HepG2 (cell line): ENCODE data around the gene GLE1. TPM values are rescaled to one million over a fixed set of nuclear protein-coding genes. Genes with fewer than 3 reads are reported as not detected.

ENCODE experiments used
- ATAC-seq: fragments of 200-7000 bp; cut with Tn5 transposase; 3 replicates; pipeline ENCODE4 v1.9.1; 2020; ENCODE audit warnings: mild to moderate bottlenecking, moderate library complexity
- BruUV-seq: library from RNA; stranded (reverse); fragments of 400-500 nt; replicated peaks from 2 replicates; lab custom pipeline; 2021; lab: Mats Ljungman, UMichigan
- CTCF ChIA-PET: fragments of 300-600 bp; formaldehyde crosslinking; extraction: SDS; loops from one replicate; lab custom pipeline; 2021; ENCODE audit warnings: low total read pairs, inconsistent platforms, low intra/inter-chr PET ratio; lab: Yijun Ruan, JAX
- POLR2A ChIA-PET: fragments of 350-600 bp; sonication (Branson Sonifier 250); formaldehyde crosslinking; loops from one replicate; lab custom pipeline; 2020; ENCODE audit warnings: antibody characterized with exemption, inconsistent platforms; lab: Yijun Ruan, JAX
- DNase-seq: peaks from one replicate; pipeline ENCODE4 v3.0.0-alpha.2; 2015; ENCODE audit warnings: low spot score
- FAIRE-seq: peaks from 3 replicates; lab custom pipeline; 2011; peaks lifted over from hg19 to GRCh38; lab: Jason Lieb, UNC
- H2AFZ ChIP-seq: one replicate; pipeline ENCODE4 v1.6.1; 2011; ENCODE audit warnings: low read length, inconsistent platforms
- H3K27ac ChIP-seq: fragments of 300-600 bp; 3 replicates; pipeline ENCODE4 v1.8.0; 2011; ENCODE audit warnings: mixed run types, mild to moderate bottlenecking, mixed read lengths, low read length, inconsistent platforms; ENCODE audit not compliant: insufficient read depth; ENCODE audit errors: extremely low read length
- H3K27me3 ChIP-seq, 2 experiments: fragments of 200-600 bp in 1 of 2; 2 replicates in 1 of 2; 3 replicates in 1 of 2; pipeline versions ENCODE4 v1.6.0 to v1.8.0; 2011; ENCODE audit warnings: low read length in 2 of 2, mild to moderate bottlenecking in 2 of 2, moderate library complexity in 2 of 2, inconsistent platforms in 1 of 2; ENCODE audit not compliant: insufficient read depth in 2 of 2, control insufficient read depth in 1 of 2
- H3K36me3 ChIP-seq, 2 experiments: fragments of 200-600 bp in 1 of 2; replicated peaks in 1 of 2; 2 replicates in 1 of 2; 3 replicates in 1 of 2; pipeline versions ENCODE4 v1.5.1 to v1.8.0; 2011; ENCODE audit warnings: low read length in 2 of 2, inconsistent platforms in 1 of 2; ENCODE audit not compliant: insufficient read depth in 2 of 2, control insufficient read depth in 1 of 2
- H3K4me1 ChIP-seq: 2 replicates; pipeline ENCODE4 v1.5.1; 2012; ENCODE audit warnings: low read length, inconsistent platforms; ENCODE audit not compliant: insufficient read depth
- H3K4me2 ChIP-seq: 2 replicates; pipeline ENCODE4 v1.6.0; 2011; ENCODE audit warnings: low read depth, low read length, inconsistent platforms
- H3K4me3 ChIP-seq, 3 experiments: fragments of 200-600 bp in 1 of 3; sonication (generic), shearing (Covaris generic) in 1 of 3; replicated peaks in 1 of 3; 2 replicates each; pipeline ENCODE4 v1.5.1; 2011 to 2016; ENCODE audit warnings: low read length in 3 of 3, inconsistent platforms in 2 of 3, low read depth in 2 of 3, mild to moderate bottlenecking in 2 of 3, control low read depth in 1 of 3, mixed read lengths in 1 of 3; ENCODE audit not compliant: insufficient read depth in 1 of 3
- H3K79me2 ChIP-seq: one replicate; pipeline ENCODE4 v1.6.1; 2011; ENCODE audit warnings: low read length, inconsistent platforms; ENCODE audit not compliant: insufficient read depth
- H3K9ac ChIP-seq: 2 replicates; pipeline ENCODE4 v1.6.0; 2011; ENCODE audit warnings: mild to moderate bottlenecking, low read depth, low read length, inconsistent platforms; ENCODE audit not compliant: insufficient read depth
- H3K9me3 ChIP-seq: 2 replicates; pipeline ENCODE4 v1.5.1; 2012; ENCODE audit warnings: mild to moderate bottlenecking, low read length
- H4K20me1 ChIP-seq: 2 replicates; pipeline ENCODE4 v1.6.0; 2011; ENCODE audit warnings: inconsistent platforms, mild to moderate bottlenecking, low read length, moderate library complexity; ENCODE audit not compliant: insufficient read depth
- CEBPB ChIP-seq: IDR thresholded peaks from 2 replicates; pipeline ENCODE4 v1.6.1; 2011; ENCODE audit warnings: low read depth, low read length, improper control_type of control experiment, borderline replicate concordance
- CHCHD3 ChIP-seq: sonication (generic); formaldehyde crosslinking; IDR thresholded peaks from 2 replicates; pipeline ENCODE4 v1.8.0; 2022; ENCODE audit warnings: mild to moderate bottlenecking, missing genetic modification reagents, moderate library complexity
- GMEB1 ChIP-seq: sonication (generic); formaldehyde crosslinking; IDR thresholded peaks from 2 replicates; pipeline ENCODE4 v1.5.1; 2020; ENCODE audit warnings: missing genetic modification reagents, mild to moderate bottlenecking, borderline replicate concordance
- IRF1 ChIP-seq: sonication (generic); formaldehyde crosslinking; IDR thresholded peaks from 2 replicates; pipeline ENCODE4 v1.4.0; 2020; ENCODE audit warnings: low read depth, mild to moderate bottlenecking, missing genetic modification reagents
- MAZ ChIP-seq, 2 experiments: sonication (generic) in 1 of 2; formaldehyde crosslinking in 1 of 2; IDR thresholded peaks; 2 replicates each; pipeline versions ENCODE4 v1.5.0 to v1.6.1; 2012 to 2020; ENCODE audit warnings: low read depth in 2 of 2, mild to moderate bottlenecking in 2 of 2, borderline replicate concordance in 1 of 2, improper control_type of control experiment in 1 of 2, low read length in 1 of 2, missing genetic modification reagents in 1 of 2, moderate library complexity in 1 of 2
- MTA3 ChIP-seq: sonication (generic); formaldehyde crosslinking; IDR thresholded peaks from 2 replicates; pipeline ENCODE4 v1.4.0; 2020; ENCODE audit warnings: missing genetic modification reagents
- MYC ChIP-seq: sonication (generic); formaldehyde crosslinking; IDR thresholded peaks from 2 replicates; pipeline ENCODE4 v1.9.0; 2021; ENCODE audit warnings: missing genetic modification reagents, borderline replicate concordance
- NR1H2 ChIP-seq: sonication (generic); formaldehyde crosslinking; IDR thresholded peaks from 2 replicates; pipeline ENCODE4 v1.8.1; 2022; ENCODE audit warnings: low read depth, missing genetic modification reagents, borderline replicate concordance
- POGZ ChIP-seq: sonication (generic); formaldehyde crosslinking; IDR thresholded peaks from 2 replicates; pipeline ENCODE4 v1.4.0; 2020; ENCODE audit warnings: mild to moderate bottlenecking, missing genetic modification reagents
- RBM39 ChIP-seq: fragments of 200-400 bp; formaldehyde crosslinking; IDR thresholded peaks from one replicate; pipeline ENCODE4 v1.6.1; 2018; ENCODE audit warnings: antibody characterized with exemption, mild to moderate bottlenecking, low read depth, low read length; ENCODE audit not compliant: poor library complexity, severe bottlenecking
- SMARCC2 ChIP-seq: fragments of 450-650 bp; IDR thresholded peaks from 2 replicates; pipeline ENCODE4 v1.6.1; 2017; ENCODE audit warnings: antibody characterized with exemption, mild to moderate bottlenecking
- ZFP41 ChIP-seq: sonication (generic); formaldehyde crosslinking; IDR thresholded peaks from 2 replicates; pipeline ENCODE4 v1.4.0; 2020; ENCODE audit warnings: mild to moderate bottlenecking, missing genetic modification reagents, borderline replicate concordance
- ZNF407 ChIP-seq: sonication (generic); formaldehyde crosslinking; IDR thresholded peaks from one replicate; pipeline ENCODE4 v1.5.1; 2020; ENCODE audit warnings: mild to moderate bottlenecking, missing genetic modification reagents; ENCODE audit errors: not compliant biosample characterization
- ZNF589 ChIP-seq: sonication (generic); formaldehyde crosslinking; conservative IDR thresholded peaks from 2 replicates; pipeline ENCODE4 v1.8.0; 2022; ENCODE audit warnings: mild to moderate bottlenecking, moderate library complexity, missing genetic modification reagents
- WGBS: methylation state at CpG from one replicate; pipeline ENCODE4 v1.1.6; 2017; ENCODE audit warnings: low lambda C conversion rate; 5-methylcytosine and 5-hydroxymethylcytosine counted together
- in situ Hi-C: cut with HindIII; loops from 2 replicates; pipeline ENCODE4 v1.10.0; 2017; ENCODE audit warnings: low pct_unique_long_range_greater_than_20kb; ENCODE audit not compliant: extremely low pct_ligation_motif_present
- intact Hi-C: fragments of 100-400 bp; cut with micrococcal nuclease; formaldehyde crosslinking; loops from one replicate; pipeline ENCODE4 v1.10.0; 2022; ENCODE audit not compliant: unreplicated experiment
- polyA plus RNA-seq, 8 experiments: library from polyadenylated mRNA; depleted of rRNA in 3 of 8; stranded (reverse) in 7 of 8; unstranded in 1 of 8; fragments of >200 nt; fragmentation: Illumina TruSeq in 4 of 8; extraction: Trizol in 4 of 8; gene quantifications; 2 replicates each; pipeline versions ENCODE4 v1.2.1 to v1.2.3, GENCODE V29; 2011 to 2016; ENCODE audit warnings: low read depth in 4 of 8, missing spikeins in 1 of 8, mixed read lengths in 1 of 8; ENCODE audit not compliant: insufficient read depth in 1 of 8
- total RNA-seq, 5 experiments: library from RNA; depleted of rRNA; stranded (reverse); fragments of >200 nt; fragmentation: Illumina TruSeq; extraction: Trizol; gene quantifications; 2 replicates each; pipeline ENCODE4 v1.2.3, GENCODE V29; 2016; ENCODE audit warnings: low read depth in 1 of 5

Gene GLE1
- total and polyA plus RNA-seq, 2 of the 13 experiments (the other 11 are each of a cell fraction or from before 2014, with no cell fraction given), result 14.7 to 28.8 TPM

- Histone ChIP-seq H3K4me3 (no peak overlapping the region), H3K27ac (no peak overlapping the region), H3K9me3 (no peaks in the 10 kb centered on the region), H4K20me1 (no peaks in the 10 kb centered on the region), H3K27me3 (no peaks in the 10 kb centered on the region), H3K4me2 (no peak overlapping the region), H3K36me3 (peaks cover 8 to 43% of the 10 kb centered on the region in 2 experiments), H2AFZ (no peak overlapping the region), H3K4me1 (no peaks in the 10 kb centered on the region), H3K9ac (no peak overlapping the region), H3K79me2 (no peaks in the 10 kb centered on the region)
- ChIA-PET POLR2A (interaction anchor here (1.5 kb wide), 1 partner anchor 19 kb away, joined by 6 read pairs; no protein-coding TSS in a partner anchor), CTCF (no interaction called here)
- DNase-seq, result no peak
- intact Hi-C loops (no loop called here), in situ Hi-C loops (no loop called here)
- no peak for ATAC-seq
- WGBS, result 100% methylated on average over 4 of the region's 4 CpGs
- FAIRE-seq, result no peak
- no TSS peak for BruUV-seq
- no peak for TF ChIP-seq RBM39
- no peak for TF ChIP-seq ZNF407 (CRISPR knock-in tag)
- TF ChIP-seq ZNF589 (CRISPR knock-in tag), result no peak
- TF ChIP-seq POGZ (CRISPR knock-in tag), result no peak
- no peak for TF ChIP-seq IRF1 (CRISPR knock-in tag)
- TF ChIP-seq GMEB1 (CRISPR knock-in tag), result no peak
- no peak for TF ChIP-seq CHCHD3 (CRISPR knock-in tag)
- TF ChIP-seq MAZ (IDR thresholded peaks at IDR 0.05; ENCODE audit: borderline replicate concordance, low read depth, low read length), result no peak
- no peak for TF ChIP-seq MAZ (CRISPR knock-in tag; IDR thresholded peaks at IDR 0.05; ENCODE audit: low read depth)
- TF ChIP-seq SMARCC2, result no peak
- TF ChIP-seq NR1H2 (CRISPR knock-in tag), result no peak
- TF ChIP-seq ZFP41 (CRISPR knock-in tag), result no peak
- no peak for TF ChIP-seq MTA3
- no peak for TF ChIP-seq MYC (CRISPR knock-in tag)
- no peak for TF ChIP-seq CEBPB
Observed at GRCh38 chr9:128532581-128532980, 28.1 kb downstream of the GLE1 start.
